ENCODE results near the gene TNRC6C. TPM values are rescaled to one million over a fixed set of nuclear protein-coding genes. Genes with fewer than 3 reads are reported as not detected.

TNRC6C gene
- total and polyA plus RNA-seq, 2 of the 13 experiments (the other 11 are each of a cell fraction or from before 2014, with no cell fraction given): 0.66 to 4.9 TPM

DNA sequence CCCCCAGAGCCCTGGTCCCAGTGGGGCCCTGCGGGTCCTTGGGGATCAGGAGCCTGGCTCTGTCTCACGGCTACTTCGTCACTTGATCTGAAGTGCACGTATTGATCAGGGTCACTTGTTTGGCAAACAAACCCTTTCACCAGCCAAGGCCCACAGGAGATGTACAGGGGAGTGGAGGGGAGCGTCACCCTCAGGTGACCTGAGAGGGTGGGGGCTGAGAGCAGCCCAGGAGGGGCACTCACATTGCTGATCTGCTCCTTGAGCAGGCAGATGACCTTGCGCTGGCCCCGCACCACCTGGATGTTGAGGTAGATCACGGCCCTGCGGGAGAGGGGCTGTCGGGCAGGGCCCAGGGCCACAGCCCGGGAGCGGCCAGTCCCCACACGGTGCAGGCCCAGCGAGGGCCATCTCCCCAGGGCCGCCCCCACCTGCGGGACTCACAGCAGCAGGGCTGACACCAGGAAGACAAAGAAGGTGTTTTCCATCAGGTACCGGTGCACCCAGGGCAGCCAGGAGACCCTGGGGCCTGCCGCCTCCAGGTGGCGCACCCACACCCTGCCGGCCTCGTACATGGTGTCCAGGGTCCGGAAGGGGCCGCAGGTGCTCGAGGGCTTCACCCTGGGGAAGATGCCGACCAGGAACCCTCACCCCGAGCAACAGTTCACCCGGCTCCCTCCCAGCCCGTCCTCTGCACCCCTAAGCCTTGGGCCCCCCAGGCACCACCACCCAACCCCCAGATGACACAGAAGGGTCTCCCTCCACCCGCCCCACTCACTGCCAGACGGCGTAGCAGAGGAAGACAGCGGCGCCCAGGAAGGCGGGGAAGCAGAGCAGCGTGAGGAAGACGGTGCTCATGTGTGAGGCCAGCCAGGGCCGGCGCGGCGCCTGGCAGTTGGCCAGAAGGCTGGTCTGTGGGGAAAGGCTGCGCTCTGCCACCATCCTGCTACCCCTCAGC lies 158.8 kb downstream of the TNRC6C start (continued):
- TF ChIP-seq IRF1 (CRISPR knock-in tag; IDR thresholded peaks at IDR 0.05; ENCODE audit: low read depth) (no peak), THAP7 (CRISPR knock-in tag; IDR thresholded peaks at IDR 0.05) (no peak), REL (CRISPR knock-in tag; conservative IDR thresholded peaks at IDR 0.05) (no peak), PHF20 (CRISPR knock-in tag; IDR thresholded peaks at IDR 0.05) (no peak), ZNF232 (CRISPR knock-in tag; IDR thresholded peaks at IDR 0.05; ENCODE audit: borderline replicate concordance) (no peak), YEATS4 (CRISPR knock-in tag; IDR thresholded peaks at IDR 0.05; ENCODE audit: borderline replicate concordance) (no peak), ZNF12 (CRISPR knock-in tag; IDR thresholded peaks at IDR 0.05) (no peak), ZNF773 (CRISPR knock-in tag; IDR thresholded peaks at IDR 0.05; ENCODE audit: borderline replicate concordance) (no peak), ZNF530 (CRISPR knock-in tag; IDR thresholded peaks at IDR 0.05; ENCODE audit: low read depth) (no peak), ZNF614 (CRISPR knock-in tag; IDR thresholded peaks at IDR 0.05; ENCODE audit: borderline replicate concordance) (no peak), RARG (CRISPR knock-in tag; IDR thresholded peaks at IDR 0.05; ENCODE audit: low read depth) (no peak), MAX (IDR thresholded peaks at IDR 0.05) (peak; percentile 15; the same call in 1 of the 2 replicates), AHR (CRISPR knock-in tag; IDR thresholded peaks at IDR 0.05) (no peak), NFIC (IDR thresholded peaks at IDR 0.05; ENCODE audit: low read length) (no peak), ZNF839 (CRISPR knock-in tag; IDR thresholded peaks at IDR 0.05; ENCODE audit: borderline replicate concordance) (no peak; the same call in 1 of the 2 replicates), HDAC6 (IDR thresholded peaks at IDR 0.05; ENCODE audit: low read depth, low read length) (no peak), MTA1 (CRISPR knock-in tag; IDR thresholded peaks at IDR 0.05; ENCODE audit: borderline replicate concordance) (peak; percentile 98), ZNF274 (CRISPR knock-in tag; IDR thresholded peaks at IDR 0.05) (peak; percentile 67; the same call in 1 of the 2 replicates), POLR2AphosphoS5 (IDR thresholded peaks at IDR 0.05; ENCODE audit: low read depth, low read length) (no peak)
- TF ChIP-seq, protein P1, sequence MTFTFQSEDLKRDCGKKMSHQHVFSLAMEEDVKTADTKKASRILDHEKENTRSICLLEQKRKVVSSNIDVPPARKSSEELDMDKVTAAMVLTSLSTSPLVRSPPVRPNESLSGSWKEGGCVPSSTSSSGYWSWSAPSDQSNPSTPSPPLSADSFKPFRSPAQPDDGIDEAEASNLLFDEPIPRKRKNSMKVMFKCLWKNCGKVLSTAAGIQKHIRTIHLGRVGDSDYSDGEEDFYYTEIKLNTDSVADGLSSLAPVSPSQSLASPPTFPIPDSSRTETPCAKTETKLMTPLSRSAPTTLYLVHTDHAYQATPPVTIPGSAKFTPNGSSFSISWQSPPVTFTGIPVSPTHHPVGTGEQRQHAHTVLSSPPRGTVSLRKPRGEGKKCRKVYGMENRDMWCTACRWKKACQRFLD (CRISPR knock-in tag; IDR thresholded peaks at IDR 0.05; ENCODE audit: borderline replicate concordance): 0 out of 2 replicates have a peak, but pooled peaks have one; percentile 2
- TF ChIP-seq, protein P2, sequence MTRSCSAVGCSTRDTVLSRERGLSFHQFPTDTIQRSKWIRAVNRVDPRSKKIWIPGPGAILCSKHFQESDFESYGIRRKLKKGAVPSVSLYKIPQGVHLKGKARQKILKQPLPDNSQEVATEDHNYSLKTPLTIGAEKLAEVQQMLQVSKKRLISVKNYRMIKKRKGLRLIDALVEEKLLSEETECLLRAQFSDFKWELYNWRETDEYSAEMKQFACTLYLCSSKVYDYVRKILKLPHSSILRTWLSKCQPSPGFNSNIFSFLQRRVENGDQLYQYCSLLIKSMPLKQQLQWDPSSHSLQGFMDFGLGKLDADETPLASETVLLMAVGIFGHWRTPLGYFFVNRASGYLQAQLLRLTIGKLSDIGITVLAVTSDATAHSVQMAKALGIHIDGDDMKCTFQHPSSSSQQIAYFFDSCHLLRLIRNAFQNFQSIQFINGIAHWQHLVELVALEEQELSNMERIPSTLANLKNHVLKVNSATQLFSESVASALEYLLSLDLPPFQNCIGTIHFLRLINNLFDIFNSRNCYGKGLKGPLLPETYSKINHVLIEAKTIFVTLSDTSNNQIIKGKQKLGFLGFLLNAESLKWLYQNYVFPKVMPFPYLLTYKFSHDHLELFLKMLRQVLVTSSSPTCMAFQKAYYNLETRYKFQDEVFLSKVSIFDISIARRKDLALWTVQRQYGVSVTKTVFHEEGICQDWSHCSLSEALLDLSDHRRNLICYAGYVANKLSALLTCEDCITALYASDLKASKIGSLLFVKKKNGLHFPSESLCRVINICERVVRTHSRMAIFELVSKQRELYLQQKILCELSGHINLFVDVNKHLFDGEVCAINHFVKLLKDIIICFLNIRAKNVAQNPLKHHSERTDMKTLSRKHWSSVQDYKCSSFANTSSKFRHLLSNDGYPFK (CRISPR knock-in tag; IDR thresholded peaks at IDR 0.05; ENCODE audit: borderline replicate concordance): no peak
- TF ChIP-seq, protein P3, sequence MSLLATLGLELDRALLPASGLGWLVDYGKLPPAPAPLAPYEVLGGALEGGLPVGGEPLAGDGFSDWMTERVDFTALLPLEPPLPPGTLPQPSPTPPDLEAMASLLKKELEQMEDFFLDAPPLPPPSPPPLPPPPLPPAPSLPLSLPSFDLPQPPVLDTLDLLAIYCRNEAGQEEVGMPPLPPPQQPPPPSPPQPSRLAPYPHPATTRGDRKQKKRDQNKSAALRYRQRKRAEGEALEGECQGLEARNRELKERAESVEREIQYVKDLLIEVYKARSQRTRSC (CRISPR knock-in tag; IDR thresholded peaks at IDR 0.05; ENCODE audit: low read depth): no peak
